GM19372 (cell line): ENCODE measurements around the gene CCT4.
A peak's percentile ranks its signal among the peaks of the same experiment; 100 is the strongest.
"Not testable (repeated sequence)": the region's sequence is repeated elsewhere in the genome, so short reads cannot be mapped to it uniquely, and the experiment has no call there.

ENCODE experiments used
- ATAC-seq: cut with Tn5 transposase; IDR thresholded peaks from one replicate; pipeline ENCODE4 v1.9.1; 2021; ENCODE audit warnings: mild to moderate bottlenecking, low read depth, moderate library complexity; ENCODE audit not compliant: unreplicated experiment

CCT4 gene, protein sequence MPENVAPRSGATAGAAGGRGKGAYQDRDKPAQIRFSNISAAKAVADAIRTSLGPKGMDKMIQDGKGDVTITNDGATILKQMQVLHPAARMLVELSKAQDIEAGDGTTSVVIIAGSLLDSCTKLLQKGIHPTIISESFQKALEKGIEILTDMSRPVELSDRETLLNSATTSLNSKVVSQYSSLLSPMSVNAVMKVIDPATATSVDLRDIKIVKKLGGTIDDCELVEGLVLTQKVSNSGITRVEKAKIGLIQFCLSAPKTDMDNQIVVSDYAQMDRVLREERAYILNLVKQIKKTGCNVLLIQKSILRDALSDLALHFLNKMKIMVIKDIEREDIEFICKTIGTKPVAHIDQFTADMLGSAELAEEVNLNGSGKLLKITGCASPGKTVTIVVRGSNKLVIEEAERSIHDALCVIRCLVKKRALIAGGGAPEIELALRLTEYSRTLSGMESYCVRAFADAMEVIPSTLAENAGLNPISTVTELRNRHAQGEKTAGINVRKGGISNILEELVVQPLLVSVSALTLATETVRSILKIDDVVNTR

DNA sequence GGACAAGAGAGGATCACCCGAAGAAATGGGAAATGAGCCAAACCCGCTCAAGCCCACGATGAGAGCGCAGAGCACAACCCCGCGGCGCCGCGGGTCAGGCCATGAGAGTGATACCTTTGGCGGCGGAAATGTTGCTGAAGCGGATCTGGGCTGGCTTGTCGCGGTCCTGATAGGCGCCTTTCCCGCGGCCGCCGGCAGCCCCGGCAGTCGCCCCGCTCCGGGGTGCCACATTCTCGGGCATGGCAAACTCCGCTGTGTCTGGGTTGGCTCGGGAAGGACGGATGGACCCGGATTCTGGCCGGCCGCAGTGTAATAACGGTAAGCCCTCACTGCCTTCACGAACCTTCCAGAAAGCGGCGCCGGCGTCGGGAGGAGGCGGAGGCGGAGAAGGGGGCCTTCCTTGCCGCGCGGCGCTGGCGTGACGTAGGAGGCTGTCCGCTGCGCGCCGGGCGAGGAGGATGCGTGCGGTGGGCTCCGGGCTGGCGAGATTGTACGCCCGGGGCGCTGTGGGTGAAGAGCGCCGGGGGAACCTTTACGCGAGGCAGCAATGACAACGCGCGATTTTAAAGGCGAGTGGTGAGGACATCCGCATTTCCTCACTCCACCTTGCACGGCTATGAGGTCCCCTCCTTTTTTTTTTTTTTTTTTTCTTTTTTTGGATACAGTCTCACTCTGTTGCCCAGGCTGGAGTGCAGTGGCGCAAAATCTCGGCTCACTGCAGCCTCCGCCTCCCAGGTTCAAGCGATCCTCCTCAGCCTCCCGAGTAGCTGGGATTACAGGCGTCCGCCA is at the start of gene CCT4:
Gene CCT4 (minus strand): TSS at position 390 of the 789 bp plus-strand sequence. CDS start 149 bp downstream, at position 241.
- ATAC-seq: peak; percentile 81

DNA sequence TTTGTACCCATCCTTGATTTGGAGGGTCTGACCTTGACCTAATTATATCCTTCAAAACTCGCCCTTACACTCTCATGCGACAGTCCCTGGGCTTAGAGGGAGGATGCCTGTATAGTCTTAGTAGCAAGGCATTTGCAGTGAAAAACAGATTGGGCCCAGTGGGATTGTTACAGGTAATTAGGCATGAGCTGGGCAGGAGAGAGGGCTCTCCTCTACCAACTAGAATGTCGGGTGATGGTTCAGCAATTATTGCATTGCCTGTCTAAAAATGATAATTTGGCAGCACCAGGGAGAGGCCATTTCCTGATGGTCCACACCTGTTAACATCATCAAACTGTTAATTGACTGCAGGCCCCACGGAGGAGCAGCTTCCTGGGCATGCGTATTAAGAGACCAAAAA is 49.4 kb upstream of the CCT4 start:
- no peak for ATAC-seq

DNA sequence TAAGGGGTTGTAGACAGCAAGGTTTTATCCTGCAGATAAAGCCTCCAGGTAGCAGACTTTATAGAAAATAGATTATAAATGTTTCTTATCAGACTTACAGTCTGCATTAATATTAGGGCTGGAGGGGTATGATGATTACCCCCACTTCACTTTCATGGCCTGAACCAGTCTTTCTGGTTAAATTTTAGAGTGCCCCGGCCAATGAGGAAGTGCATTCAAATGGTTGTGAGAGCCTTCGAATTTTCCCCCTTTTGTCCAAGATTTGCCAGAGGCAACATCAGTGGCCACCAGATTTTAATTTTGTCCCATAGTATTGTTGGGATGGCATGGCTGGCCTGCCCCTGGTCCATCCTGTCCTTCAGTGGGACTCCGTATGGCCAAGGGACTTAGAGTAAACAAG is 48.6 kb upstream of the CCT4 start:
- no peak for ATAC-seq

DNA sequence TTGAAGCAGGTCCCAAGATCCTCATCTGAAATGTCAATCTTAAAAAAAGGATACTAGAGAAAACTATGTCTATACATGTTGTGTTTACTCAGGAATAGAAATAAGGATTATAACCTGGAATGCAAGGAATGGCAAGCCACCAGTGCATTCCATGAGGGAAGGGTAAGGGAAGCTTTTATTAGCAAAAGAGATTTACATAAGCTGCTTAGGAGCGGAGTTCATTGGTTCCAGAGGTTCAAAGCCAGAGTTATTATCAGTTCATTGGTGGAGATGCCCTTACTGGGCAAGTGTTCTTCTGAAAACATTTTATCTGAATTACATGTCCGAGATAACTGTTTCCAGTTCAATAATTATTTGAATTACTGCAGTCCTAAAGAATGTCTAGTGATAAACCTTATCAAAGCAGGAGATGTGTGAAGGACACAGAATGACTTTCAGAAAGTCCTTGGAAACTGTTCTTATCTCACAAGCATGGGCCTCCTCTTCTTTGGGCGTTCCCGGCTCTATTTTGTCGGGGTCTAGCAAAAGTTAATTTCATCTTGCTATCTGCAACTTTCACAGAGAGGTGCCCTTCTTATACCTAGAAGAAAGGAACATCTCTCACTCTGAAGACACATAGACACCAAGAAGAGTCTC is 40.5 kb upstream of the CCT4 start:
- ATAC-seq: no peak

DNA sequence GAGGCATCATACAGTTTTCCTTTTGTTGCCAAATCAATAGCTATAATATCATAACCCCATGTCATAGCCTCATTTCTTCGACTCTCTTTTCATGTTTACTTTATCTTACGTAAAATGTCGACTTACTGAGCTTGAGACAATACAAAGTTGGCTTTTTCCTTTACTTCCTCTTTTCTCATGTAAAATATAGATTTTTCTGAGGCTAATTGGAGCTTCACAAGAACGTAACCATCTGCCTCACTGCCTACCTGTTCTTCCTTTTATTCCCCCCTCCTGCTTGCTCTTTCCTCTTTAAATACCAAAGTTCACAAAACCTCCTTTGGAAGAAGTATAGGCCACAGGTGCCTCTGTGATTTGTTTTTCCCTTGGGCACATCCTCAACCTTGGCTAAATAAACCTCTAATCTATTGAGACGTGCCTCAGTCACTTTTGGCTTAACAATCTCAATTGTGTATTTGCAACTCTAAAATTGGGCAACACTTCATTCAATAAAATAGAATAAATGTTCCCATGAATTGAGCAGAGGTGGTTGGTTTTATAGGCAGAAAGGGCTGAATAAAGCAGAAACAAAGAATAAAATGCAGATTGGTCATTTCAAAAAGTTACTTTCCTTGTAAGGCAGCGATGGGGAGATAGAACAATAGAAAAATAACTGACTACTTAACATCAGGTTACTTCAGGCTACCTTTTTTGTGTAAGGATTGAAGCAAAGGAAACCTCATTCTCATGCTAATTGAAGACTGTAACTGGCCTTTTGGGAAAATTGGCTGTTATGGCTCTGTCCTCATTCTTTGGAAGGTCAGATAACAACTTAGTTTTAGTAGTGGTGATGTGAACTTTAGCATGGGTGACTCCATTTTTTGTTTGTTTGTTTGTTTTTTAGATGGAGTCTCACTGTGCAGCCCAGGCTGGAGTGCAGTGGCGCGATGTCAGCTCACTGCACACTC is 38.3 kb upstream of the CCT4 start:
- no peak for ATAC-seq

DNA sequence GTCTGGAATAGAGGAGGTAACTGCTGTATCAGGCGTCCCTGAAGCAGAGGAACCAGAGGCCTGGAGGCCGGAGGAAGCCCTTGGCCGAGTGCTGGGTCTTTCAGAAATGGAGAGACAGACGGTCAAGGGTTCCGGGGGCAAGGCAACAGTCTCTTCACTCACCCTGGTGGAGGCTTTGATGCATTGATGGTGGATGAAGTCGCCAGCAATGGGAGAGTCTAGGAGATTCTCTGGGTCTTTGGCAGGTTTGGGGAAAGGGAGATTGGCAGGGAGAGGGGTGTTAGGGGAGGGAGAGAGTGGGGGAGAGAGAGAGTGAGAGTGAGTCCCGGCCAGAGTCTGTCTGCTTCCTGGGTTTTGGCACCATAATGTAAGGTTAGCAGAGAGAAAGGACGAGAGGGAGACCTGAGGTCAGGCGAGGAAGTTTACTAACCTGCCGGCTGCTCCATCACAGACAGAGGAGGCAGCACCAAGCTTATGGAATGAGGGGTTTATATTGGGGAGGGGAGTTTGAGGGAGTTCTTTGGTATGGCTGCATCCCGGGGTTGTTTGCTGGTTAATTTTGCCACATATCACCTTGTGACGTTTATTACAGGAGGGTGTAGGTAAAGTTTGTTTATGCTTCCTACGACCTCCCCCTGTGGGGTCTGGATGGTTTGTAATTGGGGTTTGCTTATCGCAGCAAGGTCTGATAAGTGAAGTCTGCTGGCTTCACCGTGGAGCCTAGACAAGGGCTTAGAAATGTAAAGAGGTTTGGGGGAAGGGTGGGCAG is 36.6 kb upstream of the CCT4 start:
- no peak for ATAC-seq

DNA sequence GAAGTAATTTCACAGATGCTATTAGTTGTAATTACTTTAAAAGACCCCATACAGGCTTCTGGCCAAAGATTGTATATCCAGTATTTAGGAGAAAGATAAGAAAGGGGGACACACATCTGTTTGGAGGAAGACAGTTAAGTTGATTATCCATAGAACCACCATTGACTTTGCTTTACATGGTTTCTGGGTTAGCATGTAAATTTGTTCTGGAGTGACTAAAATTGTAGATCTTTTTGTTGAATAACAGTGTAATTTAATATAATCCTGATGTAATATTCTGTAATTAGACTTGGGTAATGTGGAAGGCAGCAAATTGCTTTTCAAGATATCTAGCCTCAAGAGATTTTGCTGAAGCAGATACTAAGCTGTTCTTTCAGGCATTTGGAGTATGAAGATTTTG is 34.3 kb upstream of the CCT4 start:
- ATAC-seq: no peak

DNA sequence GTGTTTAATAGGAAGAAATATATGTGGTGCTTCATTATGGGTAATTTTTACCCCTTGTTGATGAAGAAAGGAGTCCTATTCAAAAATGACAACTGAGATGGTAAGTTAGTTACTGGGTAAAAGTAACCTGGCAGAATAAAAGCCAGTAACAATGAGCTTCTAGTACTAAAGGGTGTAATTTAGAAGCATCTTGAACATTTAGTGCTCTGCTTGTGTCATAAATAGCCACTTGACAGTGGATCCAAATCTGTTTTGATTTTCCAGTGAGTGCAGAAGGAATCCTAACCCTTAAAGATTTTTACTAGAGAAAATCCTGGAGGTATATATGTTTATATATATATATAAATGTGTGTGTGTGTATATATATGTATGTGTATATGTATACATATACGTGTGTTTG is 32.1 kb upstream of the CCT4 start:
- no peak for ATAC-seq

DNA sequence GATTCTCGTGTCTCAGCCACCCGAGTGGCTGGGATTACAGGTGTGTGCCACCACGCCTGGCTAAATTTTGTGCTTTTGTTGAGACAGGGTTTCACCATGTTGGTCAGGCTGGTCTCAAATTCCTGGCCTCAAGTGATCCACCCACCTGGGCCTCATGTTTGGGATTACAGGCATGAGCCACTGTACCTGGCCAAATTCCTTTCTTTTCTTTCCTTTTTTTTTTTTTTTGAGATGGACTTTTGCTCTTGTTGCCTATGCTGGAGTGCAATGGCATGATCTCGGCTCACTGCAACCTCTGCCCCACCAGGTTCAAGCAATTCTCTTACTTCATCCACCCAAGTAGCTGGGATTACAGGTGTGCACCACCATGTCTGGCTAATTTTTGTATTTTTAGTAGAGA is 26.3 kb upstream of the CCT4 start:
- not testable (repeated sequence) for ATAC-seq

DNA sequence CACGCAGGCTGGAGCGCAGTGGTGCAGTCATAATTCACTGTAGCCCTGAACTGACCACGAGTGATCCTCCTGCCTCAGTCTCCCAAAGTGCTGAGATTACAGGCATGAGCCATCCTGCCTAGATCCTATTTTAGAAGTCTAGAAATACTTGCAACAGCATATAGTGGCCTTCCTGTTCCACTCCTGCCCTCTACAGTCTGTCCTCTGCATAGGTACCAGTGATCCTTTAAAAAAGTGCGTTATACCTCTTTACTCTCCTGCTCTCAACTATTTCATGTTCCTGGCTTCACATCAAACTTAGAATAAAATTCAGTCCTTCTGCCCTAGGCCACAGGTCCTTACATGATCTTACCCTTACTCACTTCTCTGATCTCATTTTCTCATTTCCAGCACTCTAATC is 23.1 kb upstream of the CCT4 start:
- ATAC-seq: no peak

DNA sequence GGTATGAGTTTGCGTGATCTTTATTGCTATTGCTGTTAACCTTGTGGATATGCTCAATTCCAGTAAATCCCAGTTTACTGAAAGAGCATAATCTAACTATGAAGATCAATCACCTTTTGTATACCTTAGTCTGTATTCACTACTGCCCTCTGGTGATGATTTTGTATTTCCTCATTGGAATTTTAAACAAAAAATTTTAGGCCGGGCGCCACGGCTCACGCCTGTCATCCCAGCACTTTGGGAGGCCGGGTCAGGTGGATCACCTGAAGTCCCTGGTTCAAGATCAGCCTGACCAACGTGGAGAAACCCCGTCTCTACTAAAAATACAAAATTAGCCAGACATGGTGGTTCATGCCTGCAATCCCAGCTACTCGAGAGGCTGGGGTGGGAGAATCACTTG is 22.1 kb upstream of the CCT4 start:
- no peak for ATAC-seq

DNA sequence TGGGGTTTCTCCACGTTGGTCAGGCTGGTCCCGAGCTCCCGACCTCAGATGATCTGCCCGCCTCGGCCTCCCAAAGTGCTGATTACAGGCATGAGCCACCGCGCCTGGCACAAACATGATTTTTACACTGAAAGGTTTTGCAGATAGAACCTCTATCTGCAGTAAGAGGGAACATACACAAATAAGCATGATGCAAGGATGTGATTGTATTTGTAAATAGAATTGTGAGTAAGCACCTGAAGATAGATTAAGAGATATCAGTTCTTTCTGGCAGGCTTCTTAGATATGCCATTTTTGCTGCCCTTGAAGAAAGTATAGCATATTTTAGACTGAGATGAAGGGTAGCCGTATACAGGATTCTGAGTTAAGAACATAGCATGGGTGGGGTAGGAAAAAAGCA is 20.7 kb upstream of the CCT4 start:
- ATAC-seq: no peak

DNA sequence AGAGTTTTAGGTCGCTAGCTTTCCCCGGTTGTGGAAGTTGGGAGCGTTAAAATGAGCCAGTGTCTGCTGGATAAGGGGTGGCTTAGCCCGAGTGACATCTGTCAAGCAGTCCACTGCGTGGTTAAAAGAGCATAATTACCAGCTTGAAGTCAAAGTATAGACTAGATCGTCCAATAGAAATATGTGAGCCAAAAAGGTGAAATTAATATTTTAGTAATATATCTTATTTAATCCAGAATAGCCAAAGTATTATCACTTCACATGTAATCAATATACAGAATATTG is 17.7 kb upstream of the CCT4 start:
- no peak for ATAC-seq

DNA sequence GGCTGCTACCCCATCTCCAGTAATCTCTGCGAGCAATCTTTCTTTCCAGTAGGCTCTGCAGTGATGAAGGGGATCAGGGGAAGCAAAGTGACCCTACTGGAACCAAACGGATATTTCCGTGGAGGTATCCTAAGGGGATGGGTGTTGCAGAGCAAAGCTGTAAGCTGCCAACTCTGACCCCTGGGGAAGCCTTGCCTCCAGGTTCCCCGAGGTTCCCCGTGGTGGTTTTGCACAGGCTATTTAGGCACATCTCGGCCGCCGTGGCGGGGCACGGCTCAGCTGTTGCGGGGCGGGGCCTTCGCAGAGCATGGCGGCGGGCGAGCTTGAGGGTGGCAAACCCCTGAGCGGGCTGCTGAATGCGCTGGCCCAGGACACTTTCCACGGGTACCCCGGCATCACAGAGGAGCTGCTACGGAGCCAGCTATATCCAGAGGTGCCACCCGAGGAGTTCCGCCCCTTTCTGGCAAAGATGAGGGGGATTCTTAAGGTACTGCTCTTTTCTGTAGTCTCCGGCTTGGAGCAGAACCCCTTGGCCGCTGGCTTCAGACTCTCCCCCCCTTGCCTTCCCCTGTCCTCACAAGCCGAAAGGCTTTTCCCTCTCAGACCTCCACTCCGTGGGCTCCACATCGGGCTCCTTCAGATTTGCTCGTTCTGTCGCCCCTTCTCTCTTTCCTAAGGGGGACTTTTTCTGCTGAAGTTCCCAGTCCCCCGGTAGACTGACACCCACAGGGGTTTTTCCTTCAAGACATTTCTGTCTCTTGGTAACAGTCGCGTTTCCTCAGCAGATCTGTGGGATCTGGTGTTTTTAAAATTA is 17.1 kb upstream of the CCT4 start, which contains the start of gene COMMD1:
Gene COMMD1 (plus strand): TSS at position 303 of the 814 bp plus-strand sequence. CDS start 5 bp downstream, at position 308.
- peak; percentile 97 for ATAC-seq

DNA sequence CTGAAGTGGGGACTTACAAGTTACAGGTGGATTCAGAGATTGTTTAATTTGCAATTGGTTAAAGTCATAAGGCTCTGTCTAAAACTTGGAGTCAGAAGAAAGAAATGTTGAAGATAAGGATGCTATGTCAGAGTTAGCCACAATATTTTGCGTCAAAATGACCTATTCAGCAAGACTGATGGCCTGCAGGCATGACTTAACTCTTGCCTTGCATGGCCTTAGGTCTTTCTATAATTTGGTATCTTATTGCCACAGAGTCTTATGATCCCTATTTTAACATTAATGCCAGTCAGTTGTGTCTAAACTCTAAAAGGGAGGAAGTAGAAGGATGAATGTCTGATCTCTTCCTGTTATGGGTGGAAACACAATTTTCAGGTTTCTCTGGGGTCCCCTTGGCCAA is 11.8 kb upstream of the CCT4 start:
- ATAC-seq: no peak

DNA sequence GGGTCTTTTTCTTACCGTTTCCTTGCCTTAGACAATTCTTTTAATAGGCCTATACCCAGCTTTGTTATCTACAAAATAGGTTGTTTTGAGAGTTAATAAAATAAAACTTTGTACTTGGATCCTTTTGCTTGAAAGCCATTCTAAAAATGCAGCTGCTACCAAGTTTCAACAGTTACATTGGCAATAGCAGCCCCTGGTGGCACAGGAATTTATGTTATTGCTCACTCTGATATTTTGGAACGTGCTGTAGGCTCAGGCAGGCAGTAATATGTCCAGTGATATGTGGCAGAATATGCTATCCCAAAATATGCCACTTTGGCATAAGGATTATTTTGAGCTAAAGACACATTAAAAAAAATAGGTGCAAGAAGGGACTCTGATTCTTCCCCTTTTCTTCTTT is 10.4 kb upstream of the CCT4 start:
- no peak for ATAC-seq

DNA sequence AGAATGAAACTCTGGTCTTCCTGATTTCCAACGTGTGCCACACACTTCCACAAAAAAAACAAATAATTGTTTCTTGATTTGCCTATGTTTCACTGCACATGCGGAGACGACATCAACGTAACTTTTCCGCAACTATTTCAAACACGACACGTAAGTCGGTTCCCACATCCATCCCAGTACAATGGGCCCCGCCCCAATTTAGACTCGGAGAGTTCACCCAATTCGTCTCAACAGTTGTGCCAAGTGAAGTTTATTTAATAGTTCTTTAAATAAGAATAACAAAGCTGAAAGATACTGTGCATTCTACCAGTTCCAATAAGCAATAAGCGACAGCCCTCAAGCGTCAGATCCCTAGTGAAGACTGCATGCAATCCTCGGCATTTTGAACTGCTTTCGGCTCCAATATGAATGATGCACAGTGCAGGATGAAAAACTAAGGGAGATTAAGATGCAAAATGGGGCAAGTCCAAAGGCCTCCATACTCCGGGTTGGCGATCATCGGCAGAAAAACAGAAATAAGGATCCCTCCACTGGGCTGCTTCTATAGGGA is 664 bp downstream of the CCT4 start:
- no peak for ATAC-seq

DNA sequence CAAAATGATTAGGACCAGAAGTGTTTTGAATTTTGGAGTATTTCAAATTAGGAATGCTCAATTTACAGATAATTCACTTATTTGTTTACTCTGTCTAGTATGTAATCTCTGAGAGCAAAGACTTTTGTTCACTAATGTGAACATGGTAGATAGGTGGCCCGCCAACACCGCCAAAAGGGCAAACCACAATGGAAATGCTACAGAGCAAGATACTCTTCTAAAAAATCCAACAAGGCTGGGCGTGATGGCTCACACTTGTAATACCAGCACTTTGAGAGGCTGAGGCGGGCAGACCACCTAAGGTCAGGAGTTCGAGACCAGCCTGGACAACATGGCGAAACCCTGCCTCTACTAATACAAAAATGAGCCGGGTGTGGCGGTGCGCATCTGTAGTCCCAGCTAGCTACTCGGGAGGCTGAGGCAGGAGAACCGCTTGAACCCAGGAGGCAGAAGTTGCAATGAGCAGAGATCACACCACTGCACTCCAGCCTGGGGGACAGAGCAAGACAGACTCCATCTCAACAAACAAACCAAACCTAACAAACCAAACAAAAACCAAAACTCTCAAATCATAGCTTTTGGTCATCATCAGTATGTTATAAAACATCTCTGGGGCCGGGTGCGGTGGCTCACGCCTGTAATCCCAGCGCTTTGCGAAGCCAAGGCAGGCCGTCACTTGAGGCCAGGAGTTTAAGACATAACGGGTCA is 2.4 kb downstream of the CCT4 start:
- ATAC-seq: no peak
